Memory B cell (primary cell): Measurements from ENCODE around the gene MCMBP.

Source experiments
- ATAC-seq: fragments of 150-1000 bp; cut with Tn5 transposase; 2 replicates; pipeline ENCODE4 v1.10.0; 2021; ENCODE audit warnings: low read depth, mild to moderate bottlenecking, moderate library complexity
- DNase-seq, 2 donors: peaks; one replicate each; pipeline ENCODE4 v3.0.0; 2022; ENCODE audit warnings: low spot score in 2 of 2
- H3K27ac Mint-ChIP-seq: one replicate; pipeline ENCODE4 v1.8.0; 2022; ENCODE audit warnings: mild to moderate bottlenecking, moderate library complexity, mixed read lengths
- H3K27me3 Mint-ChIP-seq: one replicate; pipeline ENCODE4 v1.8.0; 2022; ENCODE audit warnings: mixed read lengths
- H3K36me3 Mint-ChIP-seq: one replicate; pipeline ENCODE4 v1.8.0; 2022; ENCODE audit warnings: mild to moderate bottlenecking, mixed read lengths
- H3K4me1 Mint-ChIP-seq: one replicate; pipeline ENCODE4 v1.8.0; 2022; ENCODE audit warnings: mixed read lengths
- H3K4me3 Mint-ChIP-seq: one replicate; pipeline ENCODE4 v1.8.0; 2022; ENCODE audit warnings: mild to moderate bottlenecking, moderate library complexity, mixed read lengths
- H3K9me3 Mint-ChIP-seq: one replicate; pipeline ENCODE4 v1.8.0; 2022; ENCODE audit warnings: mixed read lengths

Gene MCMBP

GRCh38 chr10:119863951-119864565 is 8.6 kb downstream of the MCMBP start:
- H3K27ac Mint-ChIP-seq: no peak overlapping the region
- H3K36me3 Mint-ChIP-seq: peaks cover 12% of the 10 kb centered on the region
- peaks cover 22% of the 10 kb centered on the region for H3K4me1 Mint-ChIP-seq
- no peak overlapping the region for H3K4me3 Mint-ChIP-seq
- no peak for ATAC-seq
- H3K27me3 Mint-ChIP-seq: no peaks in the 10 kb centered on the region
- peaks cover 3% of the 10 kb centered on the region for H3K9me3 Mint-ChIP-seq
- no peak for DNase-seq

- Mint-ChIP-seq H3K27me3 (no peaks in the 10 kb centered on the region), H3K4me1 (peaks cover 16% of the 10 kb centered on the region), H3K9me3 (peaks cover 3% of the 10 kb centered on the region), H3K27ac (no peak overlapping the region), H3K4me3 (no peak overlapping the region), H3K36me3 (peaks cover 12% of the 10 kb centered on the region)
- ATAC-seq (no peak), DNase-seq (no peak)
Measured at GRCh38 chr10:119862524-119862923, 10.1 kb downstream of the MCMBP start.

GRCh38 chr10:119860866-119861607 is 11.6 kb downstream of the MCMBP start:
- Mint-ChIP-seq H3K4me1 (peaks cover 12% of the 10 kb centered on the region), H3K4me3 (no peak overlapping the region), H3K36me3 (peaks cover 15% of the 10 kb centered on the region), H3K27ac (peak overlapping the region; percentile 67), H3K27me3 (no peaks in the 10 kb centered on the region), H3K9me3 (peaks cover 3% of the 10 kb centered on the region)
- peak; percentile 80 for ATAC-seq
- DNase-seq: no peak

- Mint-ChIP-seq H3K27ac (no peak overlapping the region), H3K36me3 (peaks cover 14% of the 10 kb centered on the region), H3K9me3 (peaks cover 3% of the 10 kb centered on the region), H3K27me3 (no peaks in the 10 kb centered on the region), H3K4me3 (no peak overlapping the region), H3K4me1 (peaks cover 10% of the 10 kb centered on the region)
- ATAC-seq (peak; percentile 59), DNase-seq (peak in 1 of 2 donors; percentile 47)
Measured at GRCh38 chr10:119859420-119860258, 13.0 kb downstream of the MCMBP start.

- H3K36me3 Mint-ChIP-seq: peaks cover 11% of the 10 kb centered on the region
- H3K27me3 Mint-ChIP-seq: no peaks in the 10 kb centered on the region
- H3K9me3 Mint-ChIP-seq: no peaks in the 10 kb centered on the region
- H3K4me3 Mint-ChIP-seq: no peak overlapping the region
- DNase-seq (no peak), ATAC-seq (no peak)
- peaks cover 8% of the 10 kb centered on the region for H3K4me1 Mint-ChIP-seq
- no peak overlapping the region for H3K27ac Mint-ChIP-seq
Measured at GRCh38 chr10:119858063-119858462, 14.6 kb downstream of the MCMBP start.

- Mint-ChIP-seq H3K9me3 (no peaks in the 10 kb centered on the region), H3K36me3 (peaks cover 24% of the 10 kb centered on the region), H3K27me3 (no peaks in the 10 kb centered on the region), H3K4me1 (no peaks in the 10 kb centered on the region), H3K4me3 (no peak overlapping the region), H3K27ac (no peak overlapping the region)
- no peak for ATAC-seq
- DNase-seq: no peak
Measured at GRCh38 chr10:119853574-119853973, 19.1 kb downstream of the MCMBP start.

- no peaks in the 10 kb centered on the region for H3K4me1 Mint-ChIP-seq
- ATAC-seq (no peak), DNase-seq (no peak)
- no peak overlapping the region for H3K4me3 Mint-ChIP-seq
- peaks cover 24% of the 10 kb centered on the region for H3K36me3 Mint-ChIP-seq
- no peaks in the 10 kb centered on the region for H3K9me3 Mint-ChIP-seq
- H3K27ac Mint-ChIP-seq: no peak overlapping the region
- H3K27me3 Mint-ChIP-seq: no peaks in the 10 kb centered on the region
Measured at GRCh38 chr10:119852822-119853221, 19.8 kb downstream of the MCMBP start.

GRCh38 chr10:119852277-119852676 is 20.4 kb downstream of the MCMBP start:
- DNase-seq (no peak), ATAC-seq (no peak)
- no peaks in the 10 kb centered on the region for H3K27me3 Mint-ChIP-seq
- H3K4me1 Mint-ChIP-seq: no peaks in the 10 kb centered on the region
- no peak overlapping the region for H3K4me3 Mint-ChIP-seq
- H3K9me3 Mint-ChIP-seq: no peaks in the 10 kb centered on the region
- no peak overlapping the region for H3K27ac Mint-ChIP-seq
- H3K36me3 Mint-ChIP-seq: peaks cover 25% of the 10 kb centered on the region

GRCh38 chr10:119849944-119850343 is 22.7 kb downstream of the MCMBP start:
- Mint-ChIP-seq H3K4me1 (no peaks in the 10 kb centered on the region), H3K27me3 (no peaks in the 10 kb centered on the region), H3K36me3 (peaks cover 24% of the 10 kb centered on the region), H3K4me3 (no peak overlapping the region), H3K9me3 (no peaks in the 10 kb centered on the region), H3K27ac (no peak overlapping the region)
- DNase-seq (no peak), ATAC-seq (no peak)

GRCh38 chr10:119849031-119849789 is 23.4 kb downstream of the MCMBP start:
- DNase-seq: no peak
- H3K27me3 Mint-ChIP-seq: no peaks in the 10 kb centered on the region
- H3K4me3 Mint-ChIP-seq: no peak overlapping the region
- no peaks in the 10 kb centered on the region for H3K4me1 Mint-ChIP-seq
- no peak overlapping the region for H3K27ac Mint-ChIP-seq
- peaks cover 28% of the 10 kb centered on the region for H3K36me3 Mint-ChIP-seq
- ATAC-seq: no peak
- H3K9me3 Mint-ChIP-seq: no peaks in the 10 kb centered on the region

GRCh38 chr10:119845656-119846055 is 27.0 kb downstream of the MCMBP start:
- Mint-ChIP-seq H3K36me3 (peaks cover 36% of the 10 kb centered on the region), H3K27me3 (no peaks in the 10 kb centered on the region), H3K9me3 (no peaks in the 10 kb centered on the region), H3K4me3 (no peak overlapping the region), H3K27ac (no peak overlapping the region), H3K4me1 (no peaks in the 10 kb centered on the region)
- DNase-seq (no peak), ATAC-seq (no peak)

GRCh38 chr10:119834188-119834587 is 38.5 kb downstream of the MCMBP start:
- Mint-ChIP-seq H3K4me1 (no peaks in the 10 kb centered on the region), H3K27me3 (no peaks in the 10 kb centered on the region), H3K27ac (peak overlapping the region; percentile 21), H3K36me3 (peaks cover 52% of the 10 kb centered on the region), H3K4me3 (no peak overlapping the region), H3K9me3 (no peaks in the 10 kb centered on the region)
- ATAC-seq: no peak
- DNase-seq: no peak

- Mint-ChIP-seq H3K36me3 (peaks cover 50% of the 10 kb centered on the region), H3K27ac (peak overlapping the region; percentile 83), H3K27me3 (no peaks in the 10 kb centered on the region), H3K4me1 (no peaks in the 10 kb centered on the region), H3K9me3 (no peaks in the 10 kb centered on the region), H3K4me3 (no peak overlapping the region)
- DNase-seq (no peak), ATAC-seq (no peak)
Measured at GRCh38 chr10:119832951-119833350, 39.7 kb downstream of the MCMBP start.

- H3K27ac Mint-ChIP-seq: no peak overlapping the region
- no peak for ATAC-seq
- H3K36me3 Mint-ChIP-seq: peaks cover 46% of the 10 kb centered on the region
- no peaks in the 10 kb centered on the region for H3K4me1 Mint-ChIP-seq
- H3K4me3 Mint-ChIP-seq: no peak overlapping the region
- H3K27me3 Mint-ChIP-seq: no peaks in the 10 kb centered on the region
- DNase-seq: no peak
- H3K9me3 Mint-ChIP-seq: no peaks in the 10 kb centered on the region
Measured at GRCh38 chr10:119831656-119832055, 41.0 kb downstream of the MCMBP start.
